SK-N-SH (cell line): Measurements from ENCODE around the gene SLCO3A1.

ENCODE experiments used
- CHD2 ChIP-seq: fragments of 150-350 bp; IDR thresholded peaks from 2 replicates; pipeline ENCODE4 v1.6.1; 2018; ENCODE audit warnings: low read length; ENCODE audit not compliant: partially characterized antibody
- EZH2phosphoT487 ChIP-seq: fragments of 200-600 bp; sonication (generic); IDR thresholded peaks from 2 replicates; pipeline ENCODE4 v1.6.1; 2017; ENCODE audit warnings: low read depth, mixed run types, mild to moderate bottlenecking, antibody characterized with exemption, moderate library complexity, borderline replicate concordance
- RFX5 ChIP-seq: IDR thresholded peaks from 2 replicates; pipeline ENCODE4 v1.6.1; 2012; ENCODE audit warnings: mild to moderate bottlenecking, improper control_type of control experiment, low read length
- TCF12 ChIP-seq: IDR thresholded peaks from 2 replicates; pipeline ENCODE4 v1.4.0; 2012
- TEAD4 ChIP-seq: IDR thresholded peaks from 2 replicates; pipeline ENCODE4 v1.4.0; 2012; ENCODE audit warnings: mild to moderate bottlenecking, borderline replicate concordance; ENCODE audit not compliant: insufficient read depth
- TF ChIP-seq, protein P1 (sequence below): IDR thresholded peaks from 2 replicates; pipeline ENCODE4 v1.6.1; 2012; ENCODE audit warnings: mild to moderate bottlenecking, low read depth, low read length, moderate library complexity
- TF ChIP-seq, protein P2 (sequence below): fragments of 200-600 bp; sonication (generic); IDR thresholded peaks from 2 replicates; pipeline ENCODE4 v1.6.1; 2017; ENCODE audit warnings: antibody characterized with exemption, mild to moderate bottlenecking, moderate library complexity

DNA sequence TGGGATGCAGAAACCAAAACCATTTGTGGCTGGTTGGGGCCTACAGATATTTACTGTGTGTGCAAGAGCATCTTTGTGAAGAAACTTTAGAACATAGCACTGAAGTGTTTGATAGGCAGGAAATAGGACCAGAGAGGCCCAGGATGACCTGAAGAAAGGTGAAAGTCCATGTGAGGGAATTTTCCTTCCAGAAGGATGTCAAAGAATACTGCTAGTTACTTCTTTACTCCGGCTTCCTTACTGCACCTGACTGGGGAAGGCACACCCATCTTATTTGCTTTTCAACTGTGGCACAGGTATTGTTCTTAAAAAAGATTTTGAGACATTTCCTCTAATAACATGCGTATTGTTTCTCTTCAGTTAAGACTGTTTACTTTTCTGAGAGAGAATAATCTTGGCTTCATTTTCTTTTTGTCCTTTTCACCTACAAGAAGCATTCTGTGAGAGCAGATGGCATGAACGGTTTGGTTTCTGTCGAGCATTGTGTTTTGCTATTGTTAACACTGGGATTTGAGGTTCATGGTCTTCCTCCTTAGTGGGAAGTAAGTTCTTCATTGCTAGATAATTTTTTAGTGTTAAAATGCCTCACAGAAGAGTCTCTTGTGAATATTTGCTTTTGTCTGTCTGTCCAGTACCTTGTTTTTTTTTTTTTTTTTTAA, 71.5 kb downstream of the SLCO3A1 start:
- TF ChIP-seq TCF12 (no peak), CHD2 (no peak), EZH2phosphoT487 (no peak), RFX5 (no peak), TEAD4 (no peak)
- TF ChIP-seq, protein P1, sequence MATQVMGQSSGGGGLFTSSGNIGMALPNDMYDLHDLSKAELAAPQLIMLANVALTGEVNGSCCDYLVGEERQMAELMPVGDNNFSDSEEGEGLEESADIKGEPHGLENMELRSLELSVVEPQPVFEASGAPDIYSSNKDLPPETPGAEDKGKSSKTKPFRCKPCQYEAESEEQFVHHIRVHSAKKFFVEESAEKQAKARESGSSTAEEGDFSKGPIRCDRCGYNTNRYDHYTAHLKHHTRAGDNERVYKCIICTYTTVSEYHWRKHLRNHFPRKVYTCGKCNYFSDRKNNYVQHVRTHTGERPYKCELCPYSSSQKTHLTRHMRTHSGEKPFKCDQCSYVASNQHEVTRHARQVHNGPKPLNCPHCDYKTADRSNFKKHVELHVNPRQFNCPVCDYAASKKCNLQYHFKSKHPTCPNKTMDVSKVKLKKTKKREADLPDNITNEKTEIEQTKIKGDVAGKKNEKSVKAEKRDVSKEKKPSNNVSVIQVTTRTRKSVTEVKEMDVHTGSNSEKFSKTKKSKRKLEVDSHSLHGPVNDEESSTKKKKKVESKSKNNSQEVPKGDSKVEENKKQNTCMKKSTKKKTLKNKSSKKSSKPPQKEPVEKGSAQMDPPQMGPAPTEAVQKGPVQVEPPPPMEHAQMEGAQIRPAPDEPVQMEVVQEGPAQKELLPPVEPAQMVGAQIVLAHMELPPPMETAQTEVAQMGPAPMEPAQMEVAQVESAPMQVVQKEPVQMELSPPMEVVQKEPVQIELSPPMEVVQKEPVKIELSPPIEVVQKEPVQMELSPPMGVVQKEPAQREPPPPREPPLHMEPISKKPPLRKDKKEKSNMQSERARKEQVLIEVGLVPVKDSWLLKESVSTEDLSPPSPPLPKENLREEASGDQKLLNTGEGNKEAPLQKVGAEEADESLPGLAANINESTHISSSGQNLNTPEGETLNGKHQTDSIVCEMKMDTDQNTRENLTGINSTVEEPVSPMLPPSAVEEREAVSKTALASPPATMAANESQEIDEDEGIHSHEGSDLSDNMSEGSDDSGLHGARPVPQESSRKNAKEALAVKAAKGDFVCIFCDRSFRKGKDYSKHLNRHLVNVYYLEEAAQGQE: no peak
- TF ChIP-seq, protein P2, sequence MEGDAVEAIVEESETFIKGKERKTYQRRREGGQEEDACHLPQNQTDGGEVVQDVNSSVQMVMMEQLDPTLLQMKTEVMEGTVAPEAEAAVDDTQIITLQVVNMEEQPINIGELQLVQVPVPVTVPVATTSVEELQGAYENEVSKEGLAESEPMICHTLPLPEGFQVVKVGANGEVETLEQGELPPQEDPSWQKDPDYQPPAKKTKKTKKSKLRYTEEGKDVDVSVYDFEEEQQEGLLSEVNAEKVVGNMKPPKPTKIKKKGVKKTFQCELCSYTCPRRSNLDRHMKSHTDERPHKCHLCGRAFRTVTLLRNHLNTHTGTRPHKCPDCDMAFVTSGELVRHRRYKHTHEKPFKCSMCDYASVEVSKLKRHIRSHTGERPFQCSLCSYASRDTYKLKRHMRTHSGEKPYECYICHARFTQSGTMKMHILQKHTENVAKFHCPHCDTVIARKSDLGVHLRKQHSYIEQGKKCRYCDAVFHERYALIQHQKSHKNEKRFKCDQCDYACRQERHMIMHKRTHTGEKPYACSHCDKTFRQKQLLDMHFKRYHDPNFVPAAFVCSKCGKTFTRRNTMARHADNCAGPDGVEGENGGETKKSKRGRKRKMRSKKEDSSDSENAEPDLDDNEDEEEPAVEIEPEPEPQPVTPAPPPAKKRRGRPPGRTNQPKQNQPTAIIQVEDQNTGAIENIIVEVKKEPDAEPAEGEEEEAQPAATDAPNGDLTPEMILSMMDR: no peak
